ENCODE measurements around the gene TBC1D22B.
"Not testable (repeated sequence)": the region's sequence is repeated elsewhere in the genome, so short reads cannot be mapped to it uniquely, and the experiment has no call there.

Gene TBC1D22B

GRCh38 chr6:37272834-37273566 lies 15.4 kb downstream of the TBC1D22B start:
- peak; percentile 82 for DNase-seq

GRCh38 chr6:37273690-37274089 lies 16.1 kb downstream of the TBC1D22B start:
- DNase-seq: no peak

- no peak for DNase-seq
Measured at GRCh38 chr6:37275350-37275749, 17.8 kb downstream of the TBC1D22B start.

- DNase-seq: peak; percentile 33
Measured at GRCh38 chr6:37277001-37277409, 19.4 kb downstream of the TBC1D22B start.

GRCh38 chr6:37279366-37280134 lies 22.0 kb downstream of the TBC1D22B start:
- DNase-seq: no peak

GRCh38 chr6:37280162-37280887 lies 22.8 kb downstream of the TBC1D22B start:
- DNase-seq: no peak

- no peak for DNase-seq
Measured at GRCh38 chr6:37282371-37282770, 24.8 kb downstream of the TBC1D22B start.

- no peak for DNase-seq
Measured at GRCh38 chr6:37283268-37283667, 25.7 kb downstream of the TBC1D22B start.

GRCh38 chr6:37283671-37284151 lies 26.1 kb downstream of the TBC1D22B start:
- DNase-seq: no peak

- no peak for DNase-seq
Measured at GRCh38 chr6:37284781-37285180, 27.2 kb downstream of the TBC1D22B start.

GRCh38 chr6:37285861-37286311 lies 28.3 kb downstream of the TBC1D22B start:
- DNase-seq: peak; percentile 52

- no peak for DNase-seq
Measured at GRCh38 chr6:37287519-37288157, 30.1 kb downstream of the TBC1D22B start.

- DNase-seq: no peak
Measured at GRCh38 chr6:37288247-37288646, 30.7 kb downstream of the TBC1D22B start.

- DNase-seq: peak; percentile 87
Measured at GRCh38 chr6:37289931-37290330, 32.4 kb downstream of the TBC1D22B start.

- DNase-seq: no peak
Measured at GRCh38 chr6:37293426-37293825, 35.9 kb downstream of the TBC1D22B start.

GRCh38 chr6:37297637-37298036 lies 40.1 kb downstream of the TBC1D22B start:
- not testable (repeated sequence) for DNase-seq

GRCh38 chr6:37298958-37299357 lies 41.4 kb downstream of the TBC1D22B start:
- DNase-seq: no peak

GRCh38 chr6:37299990-37300389 lies 42.4 kb downstream of the TBC1D22B start:
- DNase-seq: no peak

- DNase-seq: no peak
Measured at GRCh38 chr6:37302086-37302686, 44.6 kb downstream of the TBC1D22B start.

GRCh38 chr6:37303091-37303660 lies 45.6 kb downstream of the TBC1D22B start:
- no peak for DNase-seq

- peak; percentile 40 for DNase-seq
Measured at GRCh38 chr6:37303891-37304503, 46.4 kb downstream of the TBC1D22B start.

GRCh38 chr6:37304766-37305165 lies 47.2 kb downstream of the TBC1D22B start:
- no peak for DNase-seq
